ENCODE measurements around the gene CLCF1. TPM values are rescaled to one million over a fixed set of nuclear protein-coding genes. Genes with fewer than 3 reads are reported as not detected.

CLCF1 gene
- polyA plus RNA-seq, 4 donors = 5.4 to 12.9 (median 7.0) TPM

DNA sequence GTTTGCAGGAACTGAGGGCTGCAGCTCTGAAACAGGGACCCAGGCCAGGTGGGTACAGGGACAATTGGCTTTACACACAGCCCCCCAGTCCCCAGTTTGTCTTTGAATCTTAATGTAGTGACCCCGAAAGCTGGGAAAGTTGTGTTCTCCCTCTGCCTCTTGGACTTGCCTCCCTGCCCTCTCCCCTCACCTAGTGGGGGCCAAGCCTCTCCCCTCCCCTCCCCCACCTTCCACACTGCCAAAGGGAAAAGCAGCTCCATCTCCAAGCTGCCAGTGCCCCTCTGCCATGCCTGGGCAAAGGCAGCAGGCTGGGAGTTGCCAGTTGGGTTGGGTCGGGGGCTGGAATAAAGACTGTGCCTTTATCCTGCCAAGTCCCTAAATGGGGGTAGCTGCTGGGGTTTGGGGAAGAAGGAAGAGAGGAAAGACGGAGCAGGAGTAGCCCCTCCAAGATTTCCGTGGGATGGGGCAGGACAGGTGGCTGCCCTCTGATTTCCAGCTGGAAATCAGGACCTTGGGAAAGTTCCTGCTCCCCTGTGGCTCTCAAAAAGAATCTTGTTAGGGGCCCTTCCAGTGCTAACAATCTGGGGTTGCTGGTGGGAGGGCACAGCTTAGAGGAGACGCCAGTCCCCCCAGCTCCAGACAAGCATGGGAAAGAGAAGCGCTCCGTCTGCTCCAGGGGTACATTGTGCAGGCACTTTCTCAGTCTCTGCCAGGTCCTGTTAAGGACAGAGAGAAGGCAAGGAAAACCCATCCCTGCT is 2.8 kb upstream of the CLCF1 start:
- DNase-seq (ENCODE audit: low read depth in 4 of 4, low spot score in 3 of 4) = no peak

DNA sequence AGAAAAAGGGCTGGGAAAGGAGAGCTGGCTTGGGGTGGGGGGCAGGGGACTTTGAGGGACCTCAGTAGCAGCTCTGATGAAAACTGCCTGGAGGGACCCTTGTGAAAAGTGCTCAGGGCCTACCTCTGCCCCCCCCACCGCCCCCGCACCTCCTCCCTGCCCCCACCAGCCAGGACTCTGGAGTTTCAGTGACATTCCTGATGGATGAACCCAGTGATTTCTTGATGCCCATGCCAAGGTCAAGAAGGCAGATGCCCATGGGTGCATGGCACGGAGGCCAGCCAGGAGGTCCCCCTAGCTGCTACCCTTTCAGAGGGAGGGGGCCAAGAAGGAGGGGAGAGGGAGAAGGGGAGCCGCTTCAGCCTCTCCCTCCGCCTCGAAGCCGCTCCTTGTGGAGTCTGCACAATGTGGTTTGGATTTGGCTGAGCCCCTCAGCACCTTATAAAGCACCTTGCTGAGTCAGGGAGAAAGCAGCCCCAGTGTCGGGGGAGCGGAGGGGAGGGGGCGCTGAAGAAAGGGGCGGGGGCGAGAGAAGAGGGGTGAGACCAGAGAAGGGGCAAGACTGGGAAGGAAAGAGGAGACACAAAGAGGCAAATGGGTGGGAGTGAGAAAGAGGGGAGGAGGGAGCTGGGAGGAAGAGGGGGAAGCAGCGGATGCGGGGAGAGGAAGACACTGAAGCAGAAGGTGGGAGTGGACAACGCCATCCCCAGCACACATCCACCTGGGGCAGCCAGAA is 2.1 kb upstream of the CLCF1 start:
- no peak for DNase-seq (ENCODE audit: low read depth in 4 of 4, low spot score in 3 of 4)

DNA sequence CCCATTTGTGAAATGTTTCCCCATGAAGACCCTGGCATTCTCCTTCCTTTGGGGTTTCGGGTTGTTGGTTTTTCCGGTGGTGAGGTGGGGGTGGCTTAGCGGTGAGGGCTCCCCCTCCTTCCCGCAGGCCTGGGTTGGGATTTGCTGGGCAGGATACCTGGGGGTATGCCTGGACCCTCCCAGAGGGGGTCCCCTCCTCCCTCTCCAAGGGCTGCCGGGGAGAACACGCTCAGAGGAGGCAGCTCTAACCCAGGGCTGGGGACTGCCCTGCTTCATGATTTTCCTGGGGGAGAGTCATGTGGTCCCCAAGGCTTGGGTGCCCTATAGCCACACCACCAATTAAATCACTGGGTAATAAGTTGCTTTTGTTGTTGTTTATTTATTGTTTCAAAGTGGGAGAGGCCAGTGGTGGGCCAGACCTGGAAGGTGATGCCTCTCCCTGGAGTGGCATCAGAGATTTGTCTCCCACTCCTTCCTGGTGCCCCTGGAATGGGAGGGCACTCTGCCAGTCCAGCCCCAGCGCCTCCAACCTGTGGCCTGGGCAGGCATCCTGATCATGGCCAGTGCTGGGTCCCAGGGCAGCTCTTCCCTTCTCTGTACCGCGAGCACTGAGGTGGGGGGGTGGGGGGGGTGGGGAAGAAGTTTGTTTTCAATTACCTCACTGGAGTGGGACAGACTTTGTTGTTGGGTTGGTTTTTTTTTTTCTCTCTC is 1.3 kb upstream of the CLCF1 start:
- DNase-seq (ENCODE audit: low read depth in 4 of 4, low spot score in 3 of 4) = no peak

DNA sequence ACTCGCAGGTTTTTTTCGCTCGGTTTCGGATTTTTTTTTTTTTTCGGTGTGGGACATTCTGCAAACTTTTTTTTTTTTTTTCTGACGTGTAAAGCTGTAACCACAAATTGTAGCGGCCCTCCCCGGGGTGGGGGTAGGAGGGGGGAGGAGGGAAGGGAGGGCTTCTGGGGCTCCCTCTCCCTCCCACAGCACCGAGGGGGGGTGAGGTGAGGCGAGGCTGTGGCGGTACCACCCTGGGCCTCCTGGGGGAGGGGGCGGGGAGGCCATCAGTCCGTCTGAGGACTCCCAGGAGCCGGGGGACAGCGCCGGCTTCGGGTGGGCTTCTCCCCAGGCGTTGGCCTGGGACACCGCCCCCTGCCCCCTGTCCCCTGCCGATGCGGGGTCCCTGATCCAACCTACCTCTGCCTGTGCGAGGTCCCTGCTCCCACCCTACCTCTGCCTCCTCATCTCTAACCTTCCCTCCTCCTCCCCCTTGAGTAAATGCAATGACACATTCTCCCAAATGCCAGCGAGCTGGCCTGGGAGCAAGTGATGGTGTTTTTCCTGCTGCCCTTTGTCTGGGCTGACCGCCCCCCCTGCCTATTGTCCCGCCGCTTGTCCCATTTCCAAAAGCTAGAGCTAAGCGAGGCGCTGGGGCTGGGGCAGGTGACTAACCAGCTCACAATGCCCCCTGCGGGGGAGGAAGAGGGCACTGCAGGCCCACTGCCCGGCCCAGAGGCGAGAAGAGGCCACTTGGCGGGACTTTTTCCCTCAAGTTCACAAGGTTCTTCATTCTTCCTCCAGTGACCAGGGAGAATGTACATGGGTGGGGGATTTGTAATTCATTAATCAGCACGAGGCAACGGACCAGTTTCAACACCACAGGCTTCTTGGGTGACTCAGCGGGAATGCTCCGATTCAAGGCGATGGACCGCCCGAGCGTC is 511 bp upstream of the CLCF1 start:
- DNase-seq (ENCODE audit: low read depth in 4 of 4, low spot score in 3 of 4) = no peak

DNA sequence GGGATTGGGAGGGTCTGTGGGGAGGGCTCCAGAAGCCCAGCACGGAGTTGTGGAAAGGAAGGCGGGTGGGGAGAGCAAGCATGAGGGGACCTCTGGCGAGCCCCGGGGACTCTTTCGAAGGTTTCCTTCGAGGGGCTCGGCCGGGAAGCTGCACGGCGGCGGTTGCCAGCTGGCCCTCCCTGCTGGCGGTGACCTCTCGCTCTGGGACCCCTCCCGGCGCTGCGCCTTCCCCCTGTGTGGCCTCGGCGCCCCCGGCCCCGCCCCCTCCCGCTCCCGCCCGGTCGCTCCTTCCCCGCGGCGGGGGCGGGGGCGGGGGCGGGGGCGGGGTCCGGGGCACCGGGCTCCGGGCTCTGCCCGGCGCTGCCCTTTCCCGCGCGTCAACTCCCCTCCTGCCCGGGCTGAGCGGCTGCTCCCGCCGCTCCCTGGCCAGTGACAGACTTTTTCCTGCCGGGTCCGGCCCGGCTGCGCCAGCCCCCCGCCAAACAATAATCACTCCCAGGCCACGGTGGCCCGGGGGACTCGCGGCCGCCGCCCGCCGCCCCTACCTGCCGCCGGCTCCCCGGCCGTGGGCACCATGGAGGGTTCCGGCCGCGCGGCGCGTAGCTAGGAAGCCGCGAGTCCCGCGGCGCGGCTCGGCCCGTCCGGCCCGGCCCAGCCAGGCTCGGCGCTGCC is 941 bp downstream of the CLCF1 start:
- DNase-seq (ENCODE audit: low read depth in 4 of 4, low spot score in 3 of 4) = no peak

DNA sequence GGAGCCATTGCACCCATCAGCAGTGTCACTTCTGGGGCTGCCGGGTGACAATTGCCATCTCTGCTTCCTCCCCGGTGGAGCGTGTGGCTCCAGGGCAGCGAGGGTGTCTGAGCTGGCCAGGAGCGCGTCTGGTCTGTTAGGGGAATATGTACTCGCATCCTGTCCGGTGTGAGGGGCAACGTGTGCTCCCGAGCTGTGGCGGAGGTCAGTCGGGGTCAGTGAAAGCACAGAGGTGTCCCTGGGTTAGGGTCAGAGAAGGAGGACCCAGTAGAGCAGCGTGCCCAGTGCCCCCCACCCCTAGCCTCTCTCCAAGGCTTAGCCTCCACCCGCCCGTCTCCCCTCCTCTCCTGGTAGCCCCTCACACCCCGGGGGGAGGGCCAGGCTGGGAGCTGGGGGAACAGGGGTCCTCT is 1.5 kb downstream of the CLCF1 start:
- DNase-seq (ENCODE audit: low read depth in 4 of 4, low spot score in 3 of 4) = no peak

DNA sequence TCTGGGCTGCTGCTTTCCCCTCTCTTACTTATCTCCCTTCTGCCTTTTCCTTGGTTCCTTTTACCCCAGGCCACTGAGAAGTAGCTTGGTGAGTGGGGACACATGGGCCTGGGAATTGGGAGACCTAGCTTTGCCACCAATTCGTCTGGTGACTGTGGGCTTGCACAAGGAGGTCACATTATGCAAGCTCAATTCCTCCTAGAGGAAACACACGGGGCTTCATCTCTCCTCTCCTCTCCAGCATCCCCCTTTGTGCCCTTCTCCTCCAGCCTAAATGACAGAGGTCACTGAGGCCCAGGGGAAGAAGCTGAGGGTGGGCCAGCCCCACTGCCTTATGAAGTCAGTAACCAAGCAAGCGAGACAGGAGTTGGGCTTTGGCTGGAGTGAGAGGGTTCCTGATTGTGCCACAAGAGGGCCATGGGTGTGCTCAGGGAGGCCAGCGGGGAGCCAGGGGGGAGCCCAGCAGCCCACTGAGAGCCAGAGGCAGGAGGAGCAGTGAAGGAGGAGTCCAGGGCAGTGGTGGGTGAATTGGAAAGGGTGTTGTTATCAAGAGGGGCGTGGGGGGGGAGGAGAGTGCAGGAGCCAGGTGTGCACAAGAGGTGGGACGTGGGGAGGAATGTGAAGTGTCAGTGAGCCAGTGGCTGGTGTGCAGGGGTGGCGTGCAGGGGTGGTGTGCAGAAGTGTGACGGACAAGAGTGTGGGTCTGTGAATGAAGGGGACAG is 2.0 kb downstream of the CLCF1 start:
- no peak for DNase-seq (ENCODE audit: low read depth in 4 of 4, low spot score in 3 of 4)

DNA sequence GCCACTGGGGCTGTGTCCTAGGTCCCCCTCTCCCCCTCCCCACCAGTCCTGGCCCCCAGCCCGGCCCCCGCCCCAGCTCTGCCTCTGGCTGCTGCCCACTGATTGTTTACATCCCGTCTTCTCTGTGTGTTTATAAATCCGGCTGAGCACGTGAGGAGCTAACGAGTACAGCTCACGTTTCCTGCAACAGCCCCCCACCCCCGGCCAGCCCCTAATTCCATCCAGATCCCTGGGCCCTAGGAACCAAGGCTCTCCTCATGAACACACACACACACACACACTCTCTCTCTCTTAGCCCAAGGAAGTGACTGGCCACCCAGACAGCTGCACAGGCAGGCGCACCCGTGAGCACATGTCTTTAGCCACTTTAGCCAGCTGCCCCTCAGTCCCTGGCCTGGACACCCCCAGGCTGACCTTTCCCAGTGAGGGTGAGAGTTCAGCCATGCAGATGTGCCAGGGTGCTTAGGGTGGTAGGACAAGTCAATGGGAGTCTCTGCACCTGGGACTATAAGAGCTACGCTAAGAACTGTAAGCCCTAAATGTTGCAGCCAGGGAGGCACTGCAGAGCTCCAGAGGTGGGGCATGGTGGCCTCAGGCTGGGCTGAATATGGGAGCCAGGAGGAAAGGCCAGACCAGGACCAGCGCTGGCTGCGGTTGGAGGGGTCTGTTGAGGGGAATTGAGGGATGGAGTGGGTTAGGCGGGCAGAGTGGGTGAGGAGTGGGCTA is 2.9 kb downstream of the CLCF1 start:
- DNase-seq (ENCODE audit: low read depth in 4 of 4, low spot score in 3 of 4) = no peak

DNA sequence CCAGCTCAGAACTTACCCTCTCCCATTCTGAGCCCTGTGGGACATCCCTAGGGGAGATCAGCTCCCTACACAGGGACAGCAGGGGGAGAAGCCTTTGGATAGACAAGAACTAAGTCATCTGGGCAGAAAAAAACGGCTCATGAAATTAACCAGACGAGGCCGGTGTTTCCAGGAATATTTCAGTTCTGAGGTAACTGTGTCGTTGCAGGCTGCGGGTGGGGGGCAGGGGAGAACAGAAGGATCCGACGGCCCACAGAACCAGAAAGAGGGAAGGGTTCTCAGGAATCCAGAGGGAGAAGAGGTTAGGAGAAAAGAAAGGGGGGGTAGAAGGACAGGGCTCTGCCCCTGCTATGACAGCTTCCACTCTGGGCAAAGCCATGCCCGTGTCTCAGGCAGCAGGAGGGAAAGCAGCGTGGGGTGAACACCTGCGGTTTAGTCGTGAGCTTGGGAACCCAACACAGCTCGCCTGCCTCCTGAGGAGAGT is 3.6 kb downstream of the CLCF1 start:
- DNase-seq (ENCODE audit: low read depth in 4 of 4, low spot score in 3 of 4) = no peak

DNA sequence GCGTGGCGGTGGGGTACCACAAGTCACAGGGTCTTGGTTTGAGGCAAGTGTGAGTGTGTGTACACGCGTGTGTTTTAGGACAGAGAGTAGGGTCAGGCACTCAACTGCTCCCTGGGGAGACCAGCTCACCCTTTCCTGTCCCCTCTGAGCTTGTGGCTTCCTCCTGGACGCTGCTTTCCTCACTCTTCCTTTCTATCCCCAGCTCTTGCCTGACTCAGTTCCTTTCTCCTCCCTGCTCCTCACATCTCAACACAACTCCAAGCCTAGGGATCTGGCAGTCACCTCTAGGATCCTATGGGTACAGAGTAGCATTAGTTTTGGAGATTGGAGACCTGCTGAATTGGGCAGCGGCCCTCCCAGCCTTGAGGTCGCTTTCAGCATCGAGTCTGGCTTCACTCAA is 4.1 kb downstream of the CLCF1 start:
- no peak for DNase-seq (ENCODE audit: low read depth in 4 of 4, low spot score in 3 of 4)

DNA sequence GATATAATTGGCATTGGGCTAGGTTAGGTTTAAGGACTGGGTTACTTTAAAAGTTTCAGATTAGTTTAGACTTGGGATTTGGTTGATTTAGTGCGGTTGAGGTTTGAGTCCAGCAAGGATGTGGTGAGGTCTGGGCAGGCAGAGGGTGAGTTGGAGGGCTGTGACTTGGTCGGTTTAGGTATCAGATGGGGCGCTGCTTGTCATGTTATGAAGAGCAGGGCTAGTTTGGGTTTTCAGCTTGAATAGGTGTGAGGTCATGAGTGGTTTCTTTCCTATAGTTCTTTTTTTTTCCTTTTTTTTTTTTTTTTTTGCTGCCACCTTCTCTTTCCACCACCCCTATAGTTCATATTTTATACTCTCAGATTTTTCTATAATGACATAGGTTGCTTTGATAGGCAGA is 4.8 kb downstream of the CLCF1 start:
- DNase-seq (ENCODE audit: low read depth in 4 of 4, low spot score in 3 of 4) = no peak

DNA sequence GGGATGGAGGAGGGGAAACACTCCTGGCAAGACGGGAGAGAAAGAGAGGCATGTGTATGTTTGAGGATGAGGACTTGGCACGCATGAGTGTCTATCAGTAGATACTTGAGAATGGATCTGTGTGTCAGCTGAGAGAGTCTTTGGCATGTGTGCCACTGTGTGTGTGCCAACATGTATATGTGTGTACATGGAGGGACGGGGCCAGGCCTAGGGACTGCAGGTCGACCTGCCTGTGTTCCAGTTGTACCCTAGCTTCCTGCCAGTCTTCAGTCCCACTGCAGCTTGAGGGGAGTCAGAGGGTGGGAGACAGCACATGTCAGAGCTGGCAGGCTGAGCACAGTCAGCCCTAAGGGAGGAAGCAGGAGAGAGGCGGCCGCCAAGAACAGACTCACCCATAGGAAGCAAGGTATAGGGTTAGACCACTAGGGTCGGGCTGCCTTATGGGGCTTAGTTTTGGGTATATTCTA is 5.6 kb downstream of the CLCF1 start:
- DNase-seq (ENCODE audit: low read depth in 4 of 4, low spot score in 3 of 4) = no peak

DNA sequence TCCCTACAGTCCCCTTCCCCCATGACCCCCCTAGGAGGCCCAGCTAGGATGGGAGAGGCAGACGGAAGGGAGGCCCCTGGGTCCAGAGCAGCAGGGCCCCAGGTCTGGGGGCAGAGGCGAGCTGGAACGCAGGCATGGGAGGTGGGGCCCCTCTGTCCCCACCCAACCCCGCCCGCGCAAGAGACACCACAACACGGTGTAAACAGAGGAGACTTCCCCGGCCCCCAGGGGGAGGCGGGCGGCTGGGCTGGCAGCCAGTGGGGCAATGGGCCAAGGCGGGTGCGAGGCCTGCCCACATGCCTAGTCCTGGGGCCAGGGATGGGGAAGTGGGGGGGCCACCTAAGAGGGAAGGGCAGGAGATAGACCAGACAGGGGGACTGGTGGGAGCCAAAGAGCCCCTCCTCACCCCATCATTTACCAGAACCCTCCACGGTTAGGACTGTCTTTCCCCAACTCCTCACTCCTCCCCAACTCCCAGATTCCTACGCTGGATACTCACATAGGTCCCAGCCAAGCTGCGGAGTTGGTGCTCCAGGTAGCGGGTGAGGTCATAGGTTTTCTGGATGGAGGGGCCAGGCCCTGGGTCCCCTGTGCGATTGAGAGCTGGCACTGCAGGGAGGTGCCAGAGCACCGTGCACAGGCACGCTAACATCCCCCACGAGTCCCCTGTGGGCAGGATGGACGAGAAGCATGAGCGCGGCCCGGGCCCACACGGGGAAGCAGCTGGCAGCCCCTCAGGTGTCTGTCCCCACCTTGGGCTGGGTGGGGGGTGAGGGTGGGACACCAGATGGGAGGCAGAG is 6.2 kb downstream of the CLCF1 start:
- DNase-seq (ENCODE audit: low read depth in 4 of 4, low spot score in 3 of 4) = no peak

DNA sequence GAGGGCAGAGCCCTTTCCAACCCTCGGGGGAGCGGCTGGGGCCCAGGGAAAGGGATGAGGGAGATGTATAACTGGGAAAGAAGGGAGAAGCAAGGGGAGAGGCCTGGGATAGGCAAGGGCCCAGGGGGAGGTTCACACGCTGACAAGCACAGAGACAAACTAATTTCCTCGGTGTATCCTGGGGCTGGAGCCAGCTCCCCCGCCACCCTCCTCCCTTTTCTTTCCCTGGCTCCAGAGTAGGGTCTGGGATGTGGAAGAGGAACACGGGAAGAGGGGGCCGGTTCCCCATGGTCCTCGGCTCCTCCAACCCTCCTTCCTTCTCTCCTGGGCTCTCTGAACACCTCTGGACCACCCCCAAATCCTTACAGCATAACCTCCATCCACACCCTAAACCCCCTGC is 6.9 kb downstream of the CLCF1 start:
- no peak for DNase-seq (ENCODE audit: low read depth in 4 of 4, low spot score in 3 of 4)

DNA sequence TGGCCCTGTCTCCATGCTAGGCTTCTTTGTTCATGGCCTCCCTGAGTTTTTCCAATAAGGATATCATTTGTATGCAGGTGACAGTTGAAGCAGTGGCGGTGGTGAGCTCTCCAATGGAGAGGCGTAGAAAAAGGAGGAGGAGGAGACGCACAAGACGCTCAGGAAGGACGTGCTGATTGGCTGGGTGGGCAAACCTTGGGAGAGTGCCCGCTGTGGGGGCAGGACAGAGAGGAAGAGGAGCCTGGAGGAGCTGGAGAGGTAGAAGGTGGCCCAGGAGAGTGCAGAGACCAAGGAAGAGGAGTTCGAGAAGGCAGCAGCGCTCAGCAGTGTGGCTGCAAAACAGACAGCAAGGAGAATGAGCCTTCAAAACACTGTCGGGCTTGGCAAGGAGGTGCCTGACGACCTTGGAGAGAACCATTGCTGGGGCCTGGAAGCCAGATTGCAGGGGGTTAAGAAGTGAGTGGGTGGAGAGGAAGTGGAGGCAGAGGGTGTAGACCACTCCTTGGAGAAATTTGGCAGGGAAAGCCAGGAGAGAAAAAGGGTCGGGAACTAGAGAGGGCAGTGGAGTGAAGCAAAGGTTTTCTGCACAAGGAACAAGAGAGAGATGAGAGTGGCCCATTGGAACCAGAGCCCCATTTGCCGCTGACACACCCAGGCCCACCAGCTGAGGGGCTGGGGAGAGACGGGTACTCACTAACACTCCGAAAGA is 7.5 kb downstream of the CLCF1 start:
- no peak for DNase-seq (ENCODE audit: low read depth in 4 of 4, low spot score in 3 of 4)

DNA sequence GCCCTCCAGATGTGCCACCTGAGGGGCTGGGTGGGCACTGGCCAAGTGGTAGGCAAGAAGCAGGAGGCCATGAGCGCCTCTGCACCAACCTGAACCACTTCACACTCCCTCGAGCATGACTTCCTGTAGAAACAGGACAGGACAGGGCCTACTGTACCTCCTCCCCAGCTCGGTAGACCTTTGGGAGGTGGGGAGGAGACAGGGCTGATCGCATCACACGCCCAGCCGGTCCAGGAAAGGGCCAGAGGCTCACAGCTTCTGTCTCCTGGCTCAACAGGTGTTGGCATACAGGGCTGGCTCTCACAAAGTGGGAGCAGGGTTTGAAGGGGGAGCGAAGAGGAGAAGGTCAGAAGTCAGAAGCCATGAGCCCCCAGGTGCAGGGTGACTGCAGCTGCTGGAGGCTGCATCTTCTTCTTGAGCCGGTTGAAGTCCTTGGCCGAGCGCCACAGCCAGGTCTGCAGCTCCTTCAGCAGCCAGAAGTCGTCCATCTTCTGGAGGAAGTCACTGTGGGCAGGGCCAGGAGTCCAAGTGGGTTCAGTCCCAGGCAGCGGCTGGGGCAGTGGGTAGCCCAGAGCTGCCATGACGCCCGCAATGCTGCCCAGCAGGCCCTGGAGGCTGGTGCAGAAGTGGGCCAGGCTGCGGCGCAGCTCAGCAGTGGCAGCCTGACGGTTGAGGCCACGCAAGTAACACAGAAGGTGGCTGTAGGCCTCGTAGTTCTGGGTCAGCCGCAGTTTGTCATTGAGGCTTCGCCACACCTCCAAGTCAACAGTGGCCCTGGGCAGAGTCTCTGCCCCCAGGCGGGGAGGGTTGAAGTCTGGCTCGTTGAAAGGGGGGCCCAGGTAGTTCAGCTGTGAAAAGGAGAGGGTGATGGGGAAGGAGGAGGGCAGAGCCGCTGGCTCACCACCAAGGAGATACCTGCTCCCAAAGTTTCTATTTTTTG is 8.3 kb downstream of the CLCF1 start:
- DNase-seq (ENCODE audit: low read depth in 4 of 4, low spot score in 3 of 4) = no peak
